GM19351 (cell line): Measurements from ENCODE around the gene SOX6.

Experiments used
- ATAC-seq: cut with Tn5 transposase; IDR thresholded peaks from one replicate; pipeline ENCODE4 v1.9.1; 2021; ENCODE audit warnings: mild to moderate bottlenecking, moderate library complexity; ENCODE audit not compliant: unreplicated experiment

SOX6 gene

GRCh38 chr11:16278979-16279378 is 77.4 kb downstream of the SOX6 start:
- ATAC-seq = no peak

DNA sequence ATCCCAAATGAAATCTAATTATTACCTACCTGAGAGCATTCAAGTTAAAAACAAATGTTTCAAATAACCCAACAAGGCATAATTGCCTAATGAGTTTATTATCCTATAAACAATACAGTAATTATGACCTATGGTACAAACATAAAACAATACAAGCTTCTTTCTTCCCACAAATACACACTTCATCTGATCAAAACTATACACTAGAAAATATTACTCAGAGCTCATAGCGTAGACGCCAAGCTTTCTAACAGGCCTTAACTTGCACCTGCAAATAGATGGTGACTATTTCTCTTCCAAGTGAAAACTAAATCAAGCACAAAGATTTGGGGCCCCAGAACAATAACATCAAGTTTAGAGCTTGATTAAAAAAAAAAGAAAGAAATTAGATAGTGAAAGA is 78.1 kb downstream of the SOX6 start:
- ATAC-seq = no peak

DNA sequence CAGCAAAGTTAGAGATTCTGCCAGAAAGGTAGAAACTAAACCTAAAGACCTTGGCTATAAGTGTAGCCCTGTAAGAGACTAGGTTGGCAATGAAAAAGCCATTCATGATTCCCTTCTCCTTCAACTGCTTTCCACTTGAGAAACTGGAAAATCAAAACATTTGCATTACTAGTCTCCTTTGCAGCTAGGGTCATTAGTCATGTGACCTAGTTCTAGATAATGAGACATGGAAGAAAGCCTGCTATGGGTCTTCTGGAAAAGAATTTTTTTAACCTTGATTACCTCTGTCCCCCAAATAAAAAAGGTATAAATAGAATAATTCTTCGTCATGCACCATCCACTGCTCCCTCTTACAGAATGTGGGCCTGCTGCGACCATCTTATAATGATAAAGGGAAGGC is 80.1 kb downstream of the SOX6 start:
- no peak for ATAC-seq

DNA sequence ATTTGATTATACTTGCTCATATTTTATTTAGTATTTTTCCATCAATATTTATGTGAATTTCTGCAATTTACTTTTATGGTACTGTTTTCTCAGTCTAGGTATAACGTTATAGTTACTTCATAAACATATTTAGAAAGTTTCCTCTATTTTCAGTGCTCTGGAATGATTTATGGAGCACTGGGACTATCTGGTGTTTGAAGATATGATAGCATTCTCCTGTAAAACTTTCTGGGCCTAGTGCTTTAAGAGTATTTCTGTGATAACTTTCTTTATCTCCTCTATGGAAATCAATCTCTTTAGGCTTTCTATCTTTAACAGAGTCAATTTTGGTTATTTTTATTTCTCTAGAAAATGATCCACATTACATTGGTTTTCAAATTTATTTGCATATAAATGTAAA is 85.1 kb downstream of the SOX6 start:
- no peak for ATAC-seq

- ATAC-seq = no peak
Measured at GRCh38 chr11:16266021-16266420, 90.3 kb downstream of the SOX6 start.

DNA sequence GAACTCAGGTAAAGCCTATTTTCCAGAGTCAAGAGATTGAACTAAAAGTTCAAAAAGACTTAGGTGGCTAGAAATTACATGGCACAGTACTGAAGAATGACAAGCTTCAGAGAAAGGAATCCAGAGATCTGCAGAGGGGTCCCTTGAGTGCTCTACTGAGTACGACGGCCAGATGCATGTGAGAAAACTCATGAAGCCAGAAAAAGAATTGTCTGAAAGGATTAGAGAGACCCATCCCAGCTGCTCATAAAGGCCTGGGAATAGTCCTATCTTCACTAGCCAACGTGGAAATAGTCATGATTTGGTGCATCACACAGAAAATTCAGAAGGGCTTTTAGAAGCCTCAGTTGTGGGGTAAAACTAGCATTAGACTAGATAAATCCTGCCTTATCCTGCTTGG is 91.3 kb downstream of the SOX6 start:
- ATAC-seq = no peak

- no peak for ATAC-seq
Measured at GRCh38 chr11:16262645-16262955, 93.7 kb downstream of the SOX6 start.

DNA sequence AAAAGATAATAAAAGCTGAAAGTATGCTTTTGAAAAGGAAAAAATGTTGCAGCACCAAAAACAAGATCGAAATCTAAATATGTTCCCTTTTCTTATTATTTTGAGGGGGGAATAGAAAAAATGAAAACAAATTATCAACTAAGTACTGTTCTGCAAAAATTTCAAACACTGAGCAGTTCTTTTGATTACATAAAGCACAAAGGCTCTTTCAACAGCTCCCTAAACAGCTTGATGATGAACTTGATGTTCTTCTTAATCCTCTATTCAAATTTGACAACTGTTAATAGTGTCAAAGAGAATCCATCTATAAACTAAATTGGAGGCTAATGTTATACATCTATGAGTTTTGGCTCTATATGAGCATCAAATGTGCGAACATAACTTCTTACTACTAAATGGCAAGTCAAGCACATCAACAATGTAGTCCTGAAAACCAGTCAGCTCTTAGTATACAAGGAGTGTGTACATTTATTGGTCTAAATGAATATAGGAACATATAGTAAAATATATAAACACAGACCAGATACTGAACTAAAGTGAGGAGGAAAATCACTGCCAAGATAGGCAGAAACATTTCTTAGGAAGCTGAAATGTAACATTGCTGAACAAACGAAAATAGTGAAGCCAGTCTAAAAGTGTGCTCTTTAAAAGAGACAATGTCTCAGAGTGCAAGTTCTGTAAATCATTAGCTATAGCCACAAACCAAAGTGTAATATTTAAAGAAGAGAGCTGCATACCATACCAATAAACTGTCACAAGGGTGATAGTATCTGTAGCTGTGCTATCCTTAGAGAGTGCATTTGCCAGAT is 94.3 kb downstream of the SOX6 start:
- no peak for ATAC-seq

DNA sequence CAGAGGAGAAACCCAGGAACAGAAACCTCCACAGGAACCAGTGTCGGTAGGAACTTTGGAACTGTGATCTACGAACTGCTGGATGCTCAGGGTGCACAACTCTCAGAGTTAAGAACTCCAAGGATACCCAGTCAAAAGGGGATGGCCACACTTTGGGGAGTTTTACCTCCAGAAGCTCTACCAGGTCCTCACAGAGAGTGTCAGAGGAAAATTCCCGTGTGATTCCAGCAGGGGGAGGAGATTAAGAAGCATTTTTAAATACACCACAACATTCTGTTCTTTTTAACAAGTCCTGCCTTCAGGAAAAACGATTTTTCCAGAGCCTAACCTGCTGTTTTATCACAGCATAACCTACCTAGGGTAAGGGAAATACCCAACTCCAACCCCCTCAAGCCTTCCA is 104.0 kb downstream of the SOX6 start:
- ATAC-seq = no peak

DNA sequence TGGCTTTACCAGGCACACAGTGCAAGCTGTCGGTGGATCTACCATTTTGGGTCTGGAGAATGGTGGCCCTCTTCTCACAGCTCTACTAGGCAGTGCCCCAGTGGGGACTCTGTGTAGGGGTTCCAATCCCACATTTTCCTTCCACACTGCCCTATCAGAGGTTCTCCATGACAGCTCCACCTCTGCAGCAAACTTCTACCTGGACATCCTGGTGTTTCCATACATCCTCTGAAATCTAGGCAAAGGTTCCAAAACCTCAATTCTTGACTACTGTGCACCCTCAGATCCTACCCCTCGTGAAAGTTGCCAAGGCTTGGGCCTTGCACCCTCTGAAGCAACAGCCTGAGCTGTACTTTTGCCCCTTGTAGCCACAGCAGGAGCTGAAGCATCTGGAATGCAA is 108.1 kb downstream of the SOX6 start:
- ATAC-seq = no peak

GRCh38 chr11:16242806-16243205 is 113.5 kb downstream of the SOX6 start:
- peak; percentile 84 for ATAC-seq

DNA sequence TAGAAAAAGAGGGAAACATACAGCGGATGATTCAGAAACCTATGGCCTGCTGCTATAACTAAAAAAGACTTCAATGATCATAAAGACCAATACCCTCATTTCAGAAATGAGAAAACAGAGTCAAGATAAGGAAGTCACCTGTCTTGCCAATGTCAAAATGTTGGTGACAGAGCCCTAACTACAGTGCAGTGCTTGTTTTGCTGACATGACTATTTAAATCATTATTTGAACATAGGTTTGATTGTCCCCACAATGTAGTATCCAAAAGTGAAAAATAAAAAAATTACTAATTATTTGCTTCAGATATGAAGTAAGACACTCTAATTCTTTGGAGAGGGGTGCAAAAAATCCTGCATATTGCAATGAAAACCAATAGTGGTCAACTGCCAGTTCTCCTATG is 115.7 kb downstream of the SOX6 start:
- no peak for ATAC-seq

GRCh38 chr11:16239141-16240105 is 116.9 kb downstream of the SOX6 start:
- no peak for ATAC-seq

- no peak for ATAC-seq
Measured at GRCh38 chr11:16226245-16226644, 130.1 kb downstream of the SOX6 start.

DNA sequence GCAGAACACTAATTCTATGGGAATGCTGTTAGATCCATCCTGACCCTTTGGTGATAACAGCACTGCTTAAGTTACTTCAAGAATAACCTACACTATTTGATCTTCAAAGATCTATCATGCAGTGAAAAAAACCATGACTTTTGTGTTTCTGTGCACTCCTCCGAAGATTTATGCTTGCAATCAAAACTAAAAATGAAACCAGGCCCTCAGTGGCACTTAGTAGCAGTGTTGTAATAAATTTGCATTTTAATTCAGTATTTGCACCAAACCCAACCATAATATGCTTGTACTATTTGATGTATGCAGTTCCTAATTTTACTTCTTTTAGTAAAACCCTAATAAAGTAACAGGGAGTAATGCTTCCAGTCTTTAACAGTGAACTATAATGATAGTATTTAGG is 130.7 kb downstream of the SOX6 start:
- no peak for ATAC-seq

DNA sequence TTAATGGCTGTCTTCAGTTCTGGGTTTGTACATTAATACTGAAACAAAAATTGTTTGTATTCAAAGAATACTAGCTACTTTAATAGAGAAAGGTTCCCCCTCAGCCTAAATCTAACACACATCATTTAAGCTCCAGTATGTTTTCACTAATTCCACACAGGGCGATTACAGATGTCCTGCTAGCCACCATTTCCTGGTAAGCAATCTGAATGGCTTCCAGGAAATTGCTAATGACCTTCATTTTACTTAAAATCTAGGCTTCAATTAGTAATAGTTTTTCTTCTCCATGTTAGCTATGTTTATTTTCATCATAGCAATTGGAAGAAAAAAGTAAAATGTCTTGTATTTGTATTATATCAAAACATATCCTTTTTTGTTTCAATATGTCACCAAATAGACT is 132.8 kb downstream of the SOX6 start:
- no peak for ATAC-seq

DNA sequence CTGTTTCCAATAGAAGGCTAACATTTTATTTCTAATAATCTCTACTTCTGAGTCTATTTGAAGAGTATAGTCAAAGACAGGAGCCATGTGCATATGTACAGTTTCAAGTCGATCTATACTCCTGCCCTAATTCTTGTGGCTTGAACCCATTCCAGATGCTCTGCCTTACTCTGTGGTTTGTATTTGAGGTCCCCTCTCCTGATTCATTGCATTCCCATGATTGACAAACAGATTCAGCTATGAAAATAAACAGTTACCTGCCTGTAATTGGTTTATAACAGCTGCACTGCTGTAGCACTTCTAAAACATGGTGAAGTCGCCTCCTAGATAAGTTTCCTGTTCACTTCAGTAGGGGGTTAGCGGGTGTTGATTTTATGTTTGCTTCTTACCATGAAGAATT is 138.7 kb downstream of the SOX6 start:
- ATAC-seq = no peak

DNA sequence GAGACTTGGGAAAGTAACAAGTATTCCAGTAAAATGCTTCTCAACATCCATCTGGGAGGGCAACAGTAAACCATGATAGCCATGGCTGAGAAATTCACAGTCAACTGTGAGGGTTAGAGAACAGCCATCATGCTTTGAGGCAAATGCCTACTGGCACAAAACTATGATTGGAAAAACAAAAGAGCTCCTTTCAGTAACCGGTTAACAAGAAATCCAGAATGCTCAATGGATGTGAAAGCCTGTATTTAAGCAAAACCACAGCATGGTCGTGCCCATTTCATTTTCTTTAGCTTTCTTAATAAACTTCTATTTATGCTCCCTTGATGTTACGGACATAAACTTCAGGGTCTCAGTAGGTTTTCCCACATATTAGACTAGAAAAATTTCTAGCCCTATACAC is 139.5 kb downstream of the SOX6 start:
- no peak for ATAC-seq

- no peak for ATAC-seq
Measured at GRCh38 chr11:16215352-16215751, 141.0 kb downstream of the SOX6 start.

- ATAC-seq = no peak
Measured at GRCh38 chr11:16211407-16211806, 144.9 kb downstream of the SOX6 start.

- ATAC-seq = no peak
Measured at GRCh38 chr11:16204261-16204660, 152.1 kb downstream of the SOX6 start.

- ATAC-seq = no peak
Measured at GRCh38 chr11:16195651-16196050, 160.7 kb downstream of the SOX6 start.
